CD4-positive, CD25-positive, alpha-beta regulatory T cell (primary cell): ENCODE measurements around the gene OTOGL. TPM values are rescaled to one million over a fixed set of nuclear protein-coding genes. Genes with fewer than 3 reads are reported as not detected.

Experiments
- ATAC-seq, 2 donors: fragments of 150-1000 bp; cut with Tn5 transposase; one replicate each; pipeline ENCODE4 v1.10.0; 2021; ENCODE audit warnings: low read depth in 2 of 2, moderate number of reproducible peaks in 2 of 2, moderate library complexity in 1 of 2
- DNase-seq, 3 donors: peaks; one replicate each; pipeline versions ENCODE4 v3.0.0 to v3.0.0-alpha.2; 2012 to 2022; ENCODE audit warnings: mixed read lengths in 1 of 3
- H3K27ac ChIP-seq: one replicate; pipeline ENCODE4 v1.7.0; 2013; ENCODE audit warnings: mild to moderate bottlenecking, low read length; ENCODE audit not compliant: insufficient read depth, poor library complexity, severe bottlenecking
- H3K27me3 ChIP-seq: one replicate; pipeline ENCODE4 v1.7.0; 2013; ENCODE audit warnings: low read length; ENCODE audit not compliant: control insufficient read depth, insufficient read depth
- H3K36me3 ChIP-seq: one replicate; pipeline ENCODE4 v1.7.0; 2013; ENCODE audit warnings: mild to moderate bottlenecking, low read length, moderate library complexity; ENCODE audit not compliant: control insufficient read depth, insufficient read depth
- H3K4me1 ChIP-seq: 2 replicates; pipeline ENCODE4 v1.7.0; 2013; ENCODE audit warnings: mild to moderate bottlenecking, low read length; ENCODE audit not compliant: insufficient read depth, control insufficient read depth, poor library complexity, severe bottlenecking
- H3K4me3 ChIP-seq: one replicate; pipeline ENCODE4 v1.7.0; 2013; ENCODE audit warnings: low read depth, mild to moderate bottlenecking, low read length, moderate library complexity
- H3K9me3 ChIP-seq, 2 experiments: 1 replicate in 1 of 2; 2 replicates in 1 of 2; pipeline ENCODE4 v1.7.0; 2013; ENCODE audit warnings: low read length in 2 of 2, mild to moderate bottlenecking in 1 of 2, moderate library complexity in 1 of 2; ENCODE audit not compliant: control insufficient read depth in 2 of 2
- H3K27ac Mint-ChIP-seq, 3 donors: one replicate each; pipeline ENCODE4 v1.8.0; 2020 to 2022; ENCODE audit warnings: mild to moderate bottlenecking in 3 of 3, mixed read lengths in 3 of 3, moderate library complexity in 2 of 3
- H3K27me3 Mint-ChIP-seq: one replicate; pipeline ENCODE4 v1.8.0; 2022; ENCODE audit warnings: mild to moderate bottlenecking, mixed read lengths
- H3K36me3 Mint-ChIP-seq: one replicate; pipeline ENCODE4 v1.8.0; 2020; ENCODE audit warnings: mixed read lengths
- H3K4me1 Mint-ChIP-seq, 4 donors: one replicate each; pipeline ENCODE4 v1.8.0; 2020 to 2022; ENCODE audit warnings: mixed read lengths in 4 of 4, mild to moderate bottlenecking in 1 of 4
- H3K4me3 Mint-ChIP-seq, 4 donors: one replicate each; pipeline ENCODE4 v1.8.0; 2020 to 2022; ENCODE audit warnings: mild to moderate bottlenecking in 4 of 4, mixed read lengths in 4 of 4, moderate library complexity in 3 of 4
- H3K9me3 Mint-ChIP-seq, 7 donors: one replicate each; pipeline ENCODE4 v1.8.0; 2020 to 2022; ENCODE audit warnings: mixed read lengths in 7 of 7, mild to moderate bottlenecking in 3 of 7, moderate library complexity in 2 of 7
- polyA plus RNA-seq, 4 donors: library from polyadenylated mRNA; unstranded; fragments of 300-500 nt; fragmentation: Illumina TruSeq; gene quantifications; one replicate each; pipeline ENCODE4 v1.2.3, GENCODE V29; 2021
- total RNA-seq: library from RNA; stranded (reverse); gene quantifications from one replicate; pipeline ENCODE4 v1.2.3, GENCODE V29; 2022

OTOGL gene
- total and polyA plus RNA-seq, 5 donors from 2014 or later, result not detected

- no peaks in the 10 kb centered on the region for H3K27me3 ChIP-seq
- H3K27me3 Mint-ChIP-seq, result no peaks in the 10 kb centered on the region
- no peak overlapping the region for H3K4me3 Mint-ChIP-seq
- no peaks in the 10 kb centered on the region for H3K9me3 ChIP-seq
- no peak for ATAC-seq
- no peaks in the 10 kb centered on the region for H3K9me3 Mint-ChIP-seq
- DNase-seq, result no peak
- H3K36me3 ChIP-seq, result no peaks in the 10 kb centered on the region
- no peaks in the 10 kb centered on the region for H3K36me3 Mint-ChIP-seq
- no peak overlapping the region for H3K27ac Mint-ChIP-seq
- H3K4me1 ChIP-seq, result no peaks in the 10 kb centered on the region
- no peak overlapping the region for H3K27ac ChIP-seq
- no peak overlapping the region for H3K4me3 ChIP-seq
- no peaks in the 10 kb centered on the region for H3K4me1 Mint-ChIP-seq
Measured at GRCh38 chr12:80100591-80100990, 1.3 kb downstream of the OTOGL start.

GRCh38 chr12:80101126-80101525, 1.8 kb downstream of the OTOGL start:
- DNase-seq (no peak), ATAC-seq (no peak)
- Histone ChIP-seq H3K9me3 (no peaks in the 10 kb centered on the region), H3K4me3 (no peak overlapping the region), H3K36me3 (no peaks in the 10 kb centered on the region), H3K27me3 (no peaks in the 10 kb centered on the region), H3K4me1 (no peaks in the 10 kb centered on the region), H3K27ac (no peak overlapping the region)
- H3K9me3 Mint-ChIP-seq, result no peaks in the 10 kb centered on the region
- H3K4me1 Mint-ChIP-seq, result no peaks in the 10 kb centered on the region
- H3K4me3 Mint-ChIP-seq, result no peak overlapping the region
- no peak overlapping the region for H3K27ac Mint-ChIP-seq
- no peaks in the 10 kb centered on the region for H3K27me3 Mint-ChIP-seq
- no peaks in the 10 kb centered on the region for H3K36me3 Mint-ChIP-seq

GRCh38 chr12:80107221-80107620, 7.9 kb downstream of the OTOGL start:
- no peaks in the 10 kb centered on the region for H3K27me3 Mint-ChIP-seq

GRCh38 chr12:80116735-80117134, 17.4 kb downstream of the OTOGL start:
- Histone ChIP-seq H3K4me3 (no peak overlapping the region), H3K27me3 (no peaks in the 10 kb centered on the region), H3K36me3 (no peaks in the 10 kb centered on the region), H3K9me3 (no peaks in the 10 kb centered on the region), H3K4me1 (no peaks in the 10 kb centered on the region), H3K27ac (no peak overlapping the region)
- peaks cover 14% of the 10 kb centered on the region for H3K27me3 Mint-ChIP-seq
- ATAC-seq (no peak), DNase-seq (no peak)
- peaks cover 0 to 13% (median 7%) of the 10 kb centered on the region in 7 donors for H3K9me3 Mint-ChIP-seq
- no peak overlapping the region for H3K27ac Mint-ChIP-seq
- H3K36me3 Mint-ChIP-seq, result no peaks in the 10 kb centered on the region
- H3K4me3 Mint-ChIP-seq, result no peak overlapping the region
- H3K4me1 Mint-ChIP-seq, result no peaks in the 10 kb centered on the region

More at GRCh38 chr12:80107221-80107620, 7.9 kb downstream of the OTOGL start:
- no peaks in the 10 kb centered on the region for H3K36me3 Mint-ChIP-seq
- no peak for ATAC-seq
- H3K4me3 Mint-ChIP-seq, result no peak overlapping the region
- H3K27ac ChIP-seq, result no peak overlapping the region
- H3K9me3 ChIP-seq, result no peaks in the 10 kb centered on the region
- H3K27me3 ChIP-seq, result no peaks in the 10 kb centered on the region
- no peak for DNase-seq
- H3K27ac Mint-ChIP-seq, result peak overlapping the region in 1 of 3 donors; percentile 50
- no peaks in the 10 kb centered on the region for H3K4me1 ChIP-seq
- peaks cover 0 to 4% (median 0%) of the 10 kb centered on the region in 7 donors for H3K9me3 Mint-ChIP-seq
- no peaks in the 10 kb centered on the region for H3K4me1 Mint-ChIP-seq
- no peaks in the 10 kb centered on the region for H3K36me3 ChIP-seq
- no peak overlapping the region for H3K4me3 ChIP-seq

- ATAC-seq (no peak), DNase-seq (no peak)
- H3K9me3 ChIP-seq, result no peaks in the 10 kb centered on the region
- H3K4me3 ChIP-seq, result no peak overlapping the region
- H3K4me1 Mint-ChIP-seq, result no peaks in the 10 kb centered on the region
- H3K36me3 ChIP-seq, result no peaks in the 10 kb centered on the region
- H3K9me3 Mint-ChIP-seq, result peaks cover 0 to 10% (median 3%) of the 10 kb centered on the region in 7 donors
- peak overlapping the region in 1 of 4 donors; percentile 75 for H3K4me3 Mint-ChIP-seq
- no peak overlapping the region for H3K27ac Mint-ChIP-seq
- H3K36me3 Mint-ChIP-seq, result no peaks in the 10 kb centered on the region
- no peak overlapping the region for H3K27ac ChIP-seq
- no peaks in the 10 kb centered on the region for H3K4me1 ChIP-seq
- H3K27me3 Mint-ChIP-seq, result peaks cover 10% of the 10 kb centered on the region
- H3K27me3 ChIP-seq, result no peaks in the 10 kb centered on the region
Measured at GRCh38 chr12:80118565-80119324, 19.4 kb downstream of the OTOGL start.

GRCh38 chr12:80120994-80121393, 21.7 kb downstream of the OTOGL start:
- peaks cover 10% of the 10 kb centered on the region for H3K27me3 Mint-ChIP-seq
- no peak overlapping the region for H3K27ac Mint-ChIP-seq
- H3K36me3 Mint-ChIP-seq, result no peaks in the 10 kb centered on the region
- no peaks in the 10 kb centered on the region for H3K4me1 Mint-ChIP-seq
- H3K4me3 Mint-ChIP-seq, result no peak overlapping the region
- H3K9me3 Mint-ChIP-seq, result peaks cover 0 to 2% (median 0%) of the 10 kb centered on the region in 7 donors
- Histone ChIP-seq H3K4me3 (no peak overlapping the region), H3K27me3 (no peaks in the 10 kb centered on the region), H3K4me1 (no peaks in the 10 kb centered on the region), H3K9me3 (no peaks in the 10 kb centered on the region), H3K27ac (no peak overlapping the region), H3K36me3 (no peaks in the 10 kb centered on the region)
- DNase-seq, result no peak
- no peak for ATAC-seq

GRCh38 chr12:80121661-80122060, 22.3 kb downstream of the OTOGL start:
- H3K4me3 ChIP-seq, result no peak overlapping the region
- no peaks in the 10 kb centered on the region for H3K4me1 ChIP-seq
- Mint-ChIP-seq H3K27me3 (peaks cover 8% of the 10 kb centered on the region), H3K4me3 (no peak overlapping the region), H3K4me1 (no peaks in the 10 kb centered on the region), H3K27ac (no peak overlapping the region), H3K9me3 (peaks cover 0 to 2% (median 0%) of the 10 kb centered on the region in 7 donors), H3K36me3 (no peaks in the 10 kb centered on the region)
- no peak for DNase-seq
- no peaks in the 10 kb centered on the region for H3K36me3 ChIP-seq
- ATAC-seq, result no peak
- no peaks in the 10 kb centered on the region for H3K27me3 ChIP-seq
- no peak overlapping the region for H3K27ac ChIP-seq
- H3K9me3 ChIP-seq, result no peaks in the 10 kb centered on the region
